Fibroblast of pulmonary artery (primary cell): Measurements from ENCODE around the gene NFYC.

Experiments
- DNase-seq: peaks from one replicate; pipeline ENCODE4 v3.0.0-alpha.2; 2010; ENCODE audit warnings: low read depth
- H3K4me3 ChIP-seq: replicated peaks from 2 replicates; pipeline ENCODE4 v1.5.1; 2011; ENCODE audit warnings: low read depth, mild to moderate bottlenecking, control low read depth, low read length, moderate library complexity
- CTCF ChIP-seq: IDR thresholded peaks from 2 replicates; pipeline ENCODE4 v1.5.1; 2011; ENCODE audit warnings: mild to moderate bottlenecking, control low read depth, low read length, inconsistent platforms; ENCODE audit errors: missing control alignments

The NFYC gene

GRCh38 chr1:40734882-40735628 is 43.6 kb downstream of the NFYC start:
- DNase-seq = no peak
- H3K4me3 ChIP-seq = no peak overlapping the region
- TF ChIP-seq CTCF = no peak

GRCh38 chr1:40736085-40736531 is 44.6 kb downstream of the NFYC start:
- no peak overlapping the region for H3K4me3 ChIP-seq
- TF ChIP-seq CTCF = no peak
- DNase-seq = peak; percentile 85

GRCh38 chr1:40738831-40739230 is 47.3 kb downstream of the NFYC start:
- H3K4me3 ChIP-seq = no peak overlapping the region
- TF ChIP-seq CTCF = no peak
- no peak for DNase-seq

GRCh38 chr1:40739455-40740008 is 48.0 kb downstream of the NFYC start:
- no peak for TF ChIP-seq CTCF
- DNase-seq = no peak
- no peak overlapping the region for H3K4me3 ChIP-seq

GRCh38 chr1:40740039-40740996 is 48.8 kb downstream of the NFYC start:
- TF ChIP-seq CTCF = no peak
- no peak overlapping the region for H3K4me3 ChIP-seq
- DNase-seq = peak; percentile 38

GRCh38 chr1:40740997-40741736 is 49.7 kb downstream of the NFYC start:
- no peak overlapping the region for H3K4me3 ChIP-seq
- TF ChIP-seq CTCF = no peak
- DNase-seq = no peak
